ENCODE data around the gene CDC25C. TPM values are rescaled to one million over a fixed set of nuclear protein-coding genes. Genes with fewer than 3 reads are reported as not detected.
A peak's percentile ranks its signal among the peaks of the same experiment; 100 is the strongest.

Gene CDC25C
- total RNA-seq, 2 experiments from 2014 or later: not detected

DNA sequence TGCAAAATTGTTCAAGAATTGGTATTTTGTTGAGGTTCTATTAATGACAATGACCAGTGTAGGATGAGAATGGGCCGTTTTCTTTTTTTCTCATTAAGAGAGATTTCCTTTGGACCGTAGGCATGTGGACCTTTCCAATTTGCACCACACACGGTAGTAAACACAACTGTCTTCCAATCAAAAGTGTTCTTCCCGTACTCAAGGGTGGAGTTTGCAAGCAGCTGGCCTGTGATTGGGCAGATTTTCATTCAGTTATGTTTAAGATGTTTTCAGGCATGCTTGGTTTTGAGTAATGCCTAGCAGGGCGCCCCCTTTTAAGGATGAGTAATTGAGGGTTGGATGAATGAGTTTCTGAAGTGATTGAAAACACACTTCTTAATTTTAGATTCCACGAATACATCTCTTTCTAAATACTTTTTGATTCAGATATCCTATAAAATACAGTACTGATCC is 23.3 kb upstream of the CDC25C start:
- Histone ChIP-seq H3K9me3 (ENCODE audit: control insufficient read depth in 1 of 2, insufficient read depth in 1 of 2, low read length in 2 of 2) (peaks cover 0 to 7% of the 10 kb centered on the region in 2 experiments), H3K36me3 (ENCODE audit: insufficient read depth, low read length) (no peaks in the 10 kb centered on the region), H3K27ac (ENCODE audit: low read depth in 1 of 2, low read length in 2 of 2) (no peak overlapping the region), H3K27me3 (ENCODE audit: control insufficient read depth in 1 of 2, insufficient read depth in 2 of 2, low read length in 2 of 2) (no peaks in the 10 kb centered on the region), H3K4me3 (ENCODE audit: low read length) (peak overlapping the region; percentile 99), H3K4me1 (ENCODE audit: insufficient read depth, low read length) (peaks cover 28% of the 10 kb centered on the region)
- ChIA-PET CTCF (interaction anchor here (1.1 to 6.3 kb wide), 2 partner anchors 11 to 18 kb away, joined by 5 to 248 read pairs; partner anchors contain the start of genes CDC25C and FAM53C), POLR2A (interaction anchor here (1.3 to 8.5 kb wide), 7 partner anchors 15 to 466 kb away, joined by 3 to 293 read pairs (median 26); partner anchors contain the start of genes CDC23, CDC25C, EGR1 and ETF1)
- peak overlapping the region; percentile 94 for H3K27ac Mint-ChIP-seq
- H3K36me3 Mint-ChIP-seq (ENCODE audit: low read depth): peaks cover 32% of the 10 kb centered on the region
- peaks cover 48% of the 10 kb centered on the region for H3K4me1 Mint-ChIP-seq (ENCODE audit: low read depth)
- peak in 11 of 14 experiments; percentile 19 to 85 (median 35) for DNase-seq
- H3K4me3 Mint-ChIP-seq: peak overlapping the region; percentile 95
- TF ChIP-seq, protein P1, sequence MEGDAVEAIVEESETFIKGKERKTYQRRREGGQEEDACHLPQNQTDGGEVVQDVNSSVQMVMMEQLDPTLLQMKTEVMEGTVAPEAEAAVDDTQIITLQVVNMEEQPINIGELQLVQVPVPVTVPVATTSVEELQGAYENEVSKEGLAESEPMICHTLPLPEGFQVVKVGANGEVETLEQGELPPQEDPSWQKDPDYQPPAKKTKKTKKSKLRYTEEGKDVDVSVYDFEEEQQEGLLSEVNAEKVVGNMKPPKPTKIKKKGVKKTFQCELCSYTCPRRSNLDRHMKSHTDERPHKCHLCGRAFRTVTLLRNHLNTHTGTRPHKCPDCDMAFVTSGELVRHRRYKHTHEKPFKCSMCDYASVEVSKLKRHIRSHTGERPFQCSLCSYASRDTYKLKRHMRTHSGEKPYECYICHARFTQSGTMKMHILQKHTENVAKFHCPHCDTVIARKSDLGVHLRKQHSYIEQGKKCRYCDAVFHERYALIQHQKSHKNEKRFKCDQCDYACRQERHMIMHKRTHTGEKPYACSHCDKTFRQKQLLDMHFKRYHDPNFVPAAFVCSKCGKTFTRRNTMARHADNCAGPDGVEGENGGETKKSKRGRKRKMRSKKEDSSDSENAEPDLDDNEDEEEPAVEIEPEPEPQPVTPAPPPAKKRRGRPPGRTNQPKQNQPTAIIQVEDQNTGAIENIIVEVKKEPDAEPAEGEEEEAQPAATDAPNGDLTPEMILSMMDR (IDR thresholded peaks at IDR 0.05): no peak
- intact Hi-C loops (cut with DNase I, micrococcal nuclease): loop anchor here (5.0 to 10.0 kb wide), 4 partner anchors 180 to 840 kb away; partner anchors contain the start of genes ETF1 (in 2 of the 2), BRD8 (in 1 of the 2), HSPA9 (in 1 of the 2) and KIF20A (in 1 of the 2)
- peak; percentile 51 for ATAC-seq (ENCODE audit: poor library complexity)
- no peaks in the 10 kb centered on the region for H3K9me3 Mint-ChIP-seq
- H3K27me3 Mint-ChIP-seq: no peaks in the 10 kb centered on the region

DNA sequence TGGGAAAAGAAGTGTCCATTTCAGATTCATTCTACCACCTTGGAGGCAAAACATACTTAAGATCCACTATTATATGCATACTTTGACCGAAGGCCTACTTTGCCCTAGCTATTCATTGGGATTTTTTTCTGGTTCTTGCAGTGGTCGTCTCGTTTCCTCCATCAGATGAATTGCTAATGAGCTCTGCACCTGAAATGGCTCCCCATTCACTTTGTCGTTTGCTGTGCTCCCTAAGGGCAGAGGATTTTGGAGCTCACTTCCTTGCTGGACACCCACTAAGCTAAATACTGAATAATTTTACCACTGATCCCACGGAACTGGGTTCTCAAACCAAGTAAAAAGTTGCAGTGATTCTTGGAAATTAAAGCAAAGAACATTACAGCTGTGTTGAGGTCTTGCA is 22.8 kb upstream of the CDC25C start:
- POLR2A ChIA-PET: interaction anchor here (1.1 to 8.5 kb wide), 9 partner anchors 15 to 978 kb away, joined by 3 to 293 read pairs (median 26); partner anchors contain the start of genes CDC23, CDC25C, EGR1 and ETF1
- peaks cover 43% of the 10 kb centered on the region for H3K4me1 Mint-ChIP-seq (ENCODE audit: low read depth)

DNA sequence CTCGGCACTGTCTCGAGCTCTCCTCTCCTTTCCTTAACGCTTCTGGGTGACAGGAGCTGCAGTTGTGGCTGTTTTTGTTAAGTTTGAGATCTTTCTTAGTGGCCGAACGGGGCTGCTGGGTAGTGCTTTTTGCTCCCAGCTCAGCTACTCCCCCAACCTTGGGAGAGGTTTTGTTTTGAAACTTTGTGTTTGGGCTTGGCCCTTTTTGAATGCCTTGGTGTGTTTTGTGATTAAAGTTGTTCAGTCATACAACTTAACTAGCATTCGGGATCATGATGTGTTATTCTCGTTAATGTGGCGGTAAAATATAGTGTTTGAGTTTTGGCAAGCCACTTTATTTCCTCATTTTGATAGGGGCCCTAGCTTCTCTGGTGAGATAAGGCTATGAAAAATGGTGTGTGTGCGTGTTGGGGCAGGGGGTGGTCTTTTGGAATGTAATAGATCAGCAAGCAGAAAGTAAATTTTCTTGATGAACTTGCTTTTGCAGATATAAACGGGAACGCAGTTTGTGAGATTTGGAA is 22.0 kb upstream of the CDC25C start:
- Mint-ChIP-seq H3K9me3 (no peaks in the 10 kb centered on the region), H3K4me3 (peak overlapping the region; percentile 95), H3K36me3 (ENCODE audit: low read depth) (peaks cover 30% of the 10 kb centered on the region), H3K27ac (peak overlapping the region; percentile 94), H3K4me1 (ENCODE audit: low read depth) (peaks cover 42% of the 10 kb centered on the region), H3K27me3 (no peaks in the 10 kb centered on the region)
- peak in 6 of 14 experiments; percentile 10 to 55 (median 28) for DNase-seq
- ATAC-seq (ENCODE audit: poor library complexity): no peak
- intact Hi-C loops (cut with DNase I, micrococcal nuclease): loop anchor here (1.0 to 10.0 kb wide), 8 partner anchors 15 to 841 kb away; partner anchors contain the start of genes BRD8 (in 2 of the 2), ETF1 (in 2 of the 2), CDC23 (in 1 of the 2) and CDC25C (in 1 of the 2)
- H3K36me3 ChIP-seq (ENCODE audit: insufficient read depth, low read length): no peaks in the 10 kb centered on the region
- POLR2A ChIA-PET: interaction anchor here (0.7 to 8.5 kb wide), 19 partner anchors 13 to 1755 kb away, joined by 3 to 293 read pairs (median 4); partner anchors contain the start of genes BRD8, CDC23, CDC25C and EGR1
- peak overlapping the region; percentile 99 for H3K4me3 ChIP-seq (ENCODE audit: low read length)
- TF ChIP-seq, protein P1 (IDR thresholded peaks at IDR 0.05): no peak
- H3K27ac ChIP-seq (ENCODE audit: low read depth in 1 of 2, low read length in 2 of 2): peak overlapping the region; percentile 84 to 89
- H3K4me1 ChIP-seq (ENCODE audit: insufficient read depth, low read length): peaks cover 24% of the 10 kb centered on the region
- peaks cover 0 to 4% of the 10 kb centered on the region in 2 experiments for H3K9me3 ChIP-seq (ENCODE audit: control insufficient read depth in 1 of 2, insufficient read depth in 1 of 2, low read length in 2 of 2)
- CTCF ChIA-PET: interaction anchor here (1.2 to 6.3 kb wide), 9 partner anchors 16 to 222 kb away, joined by 4 to 248 read pairs (median 10); partner anchors contain the start of genes CDC23, CDC25C, ETF1 and FAM53C
- H3K27me3 ChIP-seq (ENCODE audit: control insufficient read depth in 1 of 2, insufficient read depth in 2 of 2, low read length in 2 of 2): no peaks in the 10 kb centered on the region

More for the DNA sequence above, 22.8 kb upstream of the CDC25C start:
- Histone ChIP-seq H3K4me3 (ENCODE audit: low read length) (peak overlapping the region; percentile 99), H3K27ac (ENCODE audit: low read depth in 1 of 2, low read length in 2 of 2) (peak overlapping the region in 1 of 2 donors; percentile 89), H3K36me3 (ENCODE audit: insufficient read depth, low read length) (no peaks in the 10 kb centered on the region), H3K4me1 (ENCODE audit: insufficient read depth, low read length) (peaks cover 27% of the 10 kb centered on the region), H3K9me3 (ENCODE audit: control insufficient read depth in 1 of 2, insufficient read depth in 1 of 2, low read length in 2 of 2) (peaks cover 0 to 7% of the 10 kb centered on the region in 2 experiments), H3K27me3 (ENCODE audit: control insufficient read depth in 1 of 2, insufficient read depth in 2 of 2, low read length in 2 of 2) (no peaks in the 10 kb centered on the region)
- CTCF ChIA-PET: interaction anchor here (1.1 to 6.3 kb wide), 2 partner anchors 12 to 17 kb away, joined by 5 to 248 read pairs; partner anchors contain the start of genes CDC25C and FAM53C
- H3K9me3 Mint-ChIP-seq: no peaks in the 10 kb centered on the region
- peak overlapping the region; percentile 95 for H3K4me3 Mint-ChIP-seq
- ATAC-seq (ENCODE audit: poor library complexity): no peak
- DNase-seq: no peak
- H3K27ac Mint-ChIP-seq: peak overlapping the region; percentile 94
- H3K27me3 Mint-ChIP-seq: no peaks in the 10 kb centered on the region
- TF ChIP-seq, protein P1 (IDR thresholded peaks at IDR 0.05): no peak
- intact Hi-C loops (cut with DNase I, micrococcal nuclease): loop anchor here (5.0 to 10.0 kb wide), 4 partner anchors 180 to 840 kb away; partner anchors contain the start of genes ETF1 (in 2 of the 2), BRD8 (in 1 of the 2), HSPA9 (in 1 of the 2) and KIF20A (in 1 of the 2)
- H3K36me3 Mint-ChIP-seq (ENCODE audit: low read depth): peaks cover 27% of the 10 kb centered on the region
